ENCODE data around the gene ZNF620. TPM values are rescaled to one million over a fixed set of nuclear protein-coding genes. Genes with fewer than 3 reads are reported as not detected.

The ZNF620 gene
- total RNA-seq, 1 experiment from 2014 or later = 2.5 TPM

DNA sequence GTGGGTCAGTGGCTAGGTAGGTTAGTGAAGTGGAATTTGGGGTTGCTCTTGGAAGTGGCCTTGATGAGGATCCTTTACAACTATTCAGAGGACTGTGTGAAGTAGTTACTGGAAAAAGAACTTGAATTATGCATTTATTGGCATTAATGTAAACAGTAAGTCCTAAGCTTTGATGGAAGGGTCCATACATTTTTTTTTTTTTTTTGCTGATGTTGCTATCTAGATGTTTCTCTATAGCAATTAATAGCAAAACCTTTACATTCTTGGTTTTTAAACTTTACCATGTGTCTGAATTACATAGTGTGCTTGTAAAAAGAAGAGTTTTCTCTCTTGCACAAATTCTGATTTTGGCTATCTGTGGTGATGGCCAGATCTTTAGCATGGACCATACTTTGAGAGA is 28.4 kb downstream of the ZNF620 start:
- ATAC-seq = no peak
- Histone ChIP-seq H3K9ac (ENCODE audit: low read length) (no peak overlapping the region), H3K4me2 (ENCODE audit: low read length) (no peak overlapping the region), H3K4me1 (ENCODE audit: insufficient read depth, low read length) (no peaks in the 10 kb centered on the region), H3K4me3 (ENCODE audit: low read length) (no peak overlapping the region), H3K79me2 (ENCODE audit: low read length) (no peaks in the 10 kb centered on the region), H3K27ac (ENCODE audit: low read length) (no peak overlapping the region), H3F3A (ENCODE audit: low read length, unreplicated experiment) (no peaks in the 10 kb centered on the region), H3K27me3 (ENCODE audit: low read length) (no peaks in the 10 kb centered on the region), H3K36me3 (ENCODE audit: low read depth, low read length) (peaks cover 70% of the 10 kb centered on the region), H3K9me2 (replicated peaks; ENCODE audit: low read length) (no peaks in the 10 kb centered on the region), H2AFZ (ENCODE audit: low read length) (no peak overlapping the region), H3K9me3 (ENCODE audit: low read length) (no peaks in the 10 kb centered on the region), H4K20me1 (ENCODE audit: low read length) (no peaks in the 10 kb centered on the region)
- no peak for DNase-seq
- no TSS peak for BruUV-seq (replicated peaks)
- intact Hi-C loops (cut with micrococcal nuclease) = no loop called here
- ChIA-PET CTCF (no interaction called here), POLR2A (ENCODE audit: unreplicated experiment) (no interaction called here)
- no peak for TF ChIP-seq EZH2 (IDR thresholded peaks at IDR 0.05; ENCODE audit: low read length, unreplicated experiment)
- TF ChIP-seq, protein P1, sequence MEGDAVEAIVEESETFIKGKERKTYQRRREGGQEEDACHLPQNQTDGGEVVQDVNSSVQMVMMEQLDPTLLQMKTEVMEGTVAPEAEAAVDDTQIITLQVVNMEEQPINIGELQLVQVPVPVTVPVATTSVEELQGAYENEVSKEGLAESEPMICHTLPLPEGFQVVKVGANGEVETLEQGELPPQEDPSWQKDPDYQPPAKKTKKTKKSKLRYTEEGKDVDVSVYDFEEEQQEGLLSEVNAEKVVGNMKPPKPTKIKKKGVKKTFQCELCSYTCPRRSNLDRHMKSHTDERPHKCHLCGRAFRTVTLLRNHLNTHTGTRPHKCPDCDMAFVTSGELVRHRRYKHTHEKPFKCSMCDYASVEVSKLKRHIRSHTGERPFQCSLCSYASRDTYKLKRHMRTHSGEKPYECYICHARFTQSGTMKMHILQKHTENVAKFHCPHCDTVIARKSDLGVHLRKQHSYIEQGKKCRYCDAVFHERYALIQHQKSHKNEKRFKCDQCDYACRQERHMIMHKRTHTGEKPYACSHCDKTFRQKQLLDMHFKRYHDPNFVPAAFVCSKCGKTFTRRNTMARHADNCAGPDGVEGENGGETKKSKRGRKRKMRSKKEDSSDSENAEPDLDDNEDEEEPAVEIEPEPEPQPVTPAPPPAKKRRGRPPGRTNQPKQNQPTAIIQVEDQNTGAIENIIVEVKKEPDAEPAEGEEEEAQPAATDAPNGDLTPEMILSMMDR (conservative IDR thresholded peaks at IDR 0.05; ENCODE audit: low read depth, low read length) = no peak
- TF ChIP-seq EZH2phosphoT487 (IDR thresholded peaks at IDR 0.05; ENCODE audit: borderline replicate concordance, low read length) = no peak

DNA sequence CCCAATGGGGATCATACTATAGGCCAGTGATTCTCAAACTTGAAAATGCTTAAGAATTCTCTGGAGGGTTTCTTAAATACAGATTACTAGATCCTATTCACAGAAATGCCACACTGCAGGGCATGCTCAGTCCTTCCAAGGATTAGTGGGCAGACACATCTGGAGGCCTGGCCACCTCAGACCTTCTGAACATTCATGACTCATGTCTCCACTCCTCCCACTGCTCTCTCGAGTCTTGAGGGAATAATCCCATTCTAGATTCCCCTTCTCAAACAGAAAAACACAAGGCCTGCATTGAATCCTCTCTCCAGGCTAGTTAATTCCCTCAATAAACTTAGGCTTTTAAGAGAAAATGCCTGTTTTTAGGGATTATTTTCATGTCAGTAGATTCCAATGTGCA is 41.0 kb downstream of the ZNF620 start:
- TF ChIP-seq EZH2 (IDR thresholded peaks at IDR 0.05; ENCODE audit: low read length, unreplicated experiment) = no peak
- TF ChIP-seq, protein P1 (conservative IDR thresholded peaks at IDR 0.05; ENCODE audit: low read depth, low read length) = no peak
- TF ChIP-seq EZH2phosphoT487 (IDR thresholded peaks at IDR 0.05; ENCODE audit: borderline replicate concordance, low read length) = no peak
- H3K9ac ChIP-seq (ENCODE audit: low read length) = no peak overlapping the region
- no peak overlapping the region for H3K27ac ChIP-seq (ENCODE audit: low read length)
- no peaks in the 10 kb centered on the region for H4K20me1 ChIP-seq (ENCODE audit: low read length)
- H3K36me3 ChIP-seq (ENCODE audit: low read depth, low read length) = no peaks in the 10 kb centered on the region
- H3K27me3 ChIP-seq (ENCODE audit: low read length) = no peaks in the 10 kb centered on the region
- H3K4me3 ChIP-seq (ENCODE audit: low read length) = no peak overlapping the region
- H3K4me2 ChIP-seq (ENCODE audit: low read length) = no peak overlapping the region
- intact Hi-C loops (cut with micrococcal nuclease) = no loop called here
- CTCF ChIA-PET = no interaction called here
- DNase-seq (peak; percentile 31), ATAC-seq (peak; percentile 79)
- POLR2A ChIA-PET (ENCODE audit: unreplicated experiment) = no interaction called here
- H3K9me2 ChIP-seq (replicated peaks; ENCODE audit: low read length) = no peaks in the 10 kb centered on the region
- H3K9me3 ChIP-seq (ENCODE audit: low read length) = no peaks in the 10 kb centered on the region
- H3K4me1 ChIP-seq (ENCODE audit: insufficient read depth, low read length) = no peaks in the 10 kb centered on the region
- H2AFZ ChIP-seq (ENCODE audit: low read length) = no peak overlapping the region
- no TSS peak for BruUV-seq (replicated peaks)
- no peaks in the 10 kb centered on the region for H3F3A ChIP-seq (ENCODE audit: low read length, unreplicated experiment)
- no peaks in the 10 kb centered on the region for H3K79me2 ChIP-seq (ENCODE audit: low read length)

DNA sequence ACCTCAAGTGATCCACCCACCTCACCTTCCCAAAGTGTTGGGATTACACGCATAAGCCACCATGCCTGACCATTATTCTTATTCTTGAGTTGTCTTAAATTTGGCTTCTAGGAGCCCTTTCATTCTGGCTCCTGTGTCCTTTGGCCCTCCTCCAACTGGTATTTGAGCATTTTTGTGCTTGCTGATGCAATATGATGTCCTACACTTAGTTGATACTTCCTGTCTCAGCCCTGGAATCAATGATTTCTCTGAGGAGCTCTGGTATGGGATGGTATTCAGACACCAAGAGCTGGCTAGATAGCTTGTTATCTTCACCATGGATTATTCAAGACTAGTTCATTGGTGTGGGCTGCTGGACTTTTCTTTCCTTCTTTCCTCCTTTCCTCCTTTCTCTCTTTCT is 44.3 kb downstream of the ZNF620 start:
- H3K4me2 ChIP-seq (ENCODE audit: low read length) = no peak overlapping the region
- H3K9ac ChIP-seq (ENCODE audit: low read length) = no peak overlapping the region
- no peak for TF ChIP-seq EZH2 (IDR thresholded peaks at IDR 0.05; ENCODE audit: low read length, unreplicated experiment)
- TF ChIP-seq, protein P1 (conservative IDR thresholded peaks at IDR 0.05; ENCODE audit: low read depth, low read length) = no peak
- TF ChIP-seq EZH2phosphoT487 (IDR thresholded peaks at IDR 0.05; ENCODE audit: borderline replicate concordance, low read length) = no peak
- BruUV-seq (replicated peaks) = no TSS peak
- no peak overlapping the region for H2AFZ ChIP-seq (ENCODE audit: low read length)
- ATAC-seq (no peak), DNase-seq (no peak)
- ChIA-PET POLR2A (ENCODE audit: unreplicated experiment) (no interaction called here), CTCF (no interaction called here)
- H3K9me3 ChIP-seq (ENCODE audit: low read length) = no peaks in the 10 kb centered on the region
- no peak overlapping the region for H3K4me3 ChIP-seq (ENCODE audit: low read length)
- no peaks in the 10 kb centered on the region for H3K4me1 ChIP-seq (ENCODE audit: insufficient read depth, low read length)
- intact Hi-C loops (cut with micrococcal nuclease) = no loop called here
- H3K27me3 ChIP-seq (ENCODE audit: low read length) = no peaks in the 10 kb centered on the region
- no peaks in the 10 kb centered on the region for H4K20me1 ChIP-seq (ENCODE audit: low read length)
- no peak overlapping the region for H3K27ac ChIP-seq (ENCODE audit: low read length)
- H3F3A ChIP-seq (ENCODE audit: low read length, unreplicated experiment) = no peaks in the 10 kb centered on the region
- no peaks in the 10 kb centered on the region for H3K9me2 ChIP-seq (replicated peaks; ENCODE audit: low read length)
- no peaks in the 10 kb centered on the region for H3K36me3 ChIP-seq (ENCODE audit: low read depth, low read length)
- no peaks in the 10 kb centered on the region for H3K79me2 ChIP-seq (ENCODE audit: low read length)
